Measurements from ENCODE around the gene THEM5. TPM values are rescaled to one million over a fixed set of nuclear protein-coding genes. Genes with fewer than 3 reads are reported as not detected.
"Not testable (repeated sequence)": the region's sequence is repeated elsewhere in the genome, so short reads cannot be mapped to it uniquely, and the experiment has no call there.

The THEM5 gene
- polyA plus RNA-seq, 1 donor (not counting 4 experiments of a cell fraction or from before 2014, with no cell fraction given), result 0.18 TPM

DNA sequence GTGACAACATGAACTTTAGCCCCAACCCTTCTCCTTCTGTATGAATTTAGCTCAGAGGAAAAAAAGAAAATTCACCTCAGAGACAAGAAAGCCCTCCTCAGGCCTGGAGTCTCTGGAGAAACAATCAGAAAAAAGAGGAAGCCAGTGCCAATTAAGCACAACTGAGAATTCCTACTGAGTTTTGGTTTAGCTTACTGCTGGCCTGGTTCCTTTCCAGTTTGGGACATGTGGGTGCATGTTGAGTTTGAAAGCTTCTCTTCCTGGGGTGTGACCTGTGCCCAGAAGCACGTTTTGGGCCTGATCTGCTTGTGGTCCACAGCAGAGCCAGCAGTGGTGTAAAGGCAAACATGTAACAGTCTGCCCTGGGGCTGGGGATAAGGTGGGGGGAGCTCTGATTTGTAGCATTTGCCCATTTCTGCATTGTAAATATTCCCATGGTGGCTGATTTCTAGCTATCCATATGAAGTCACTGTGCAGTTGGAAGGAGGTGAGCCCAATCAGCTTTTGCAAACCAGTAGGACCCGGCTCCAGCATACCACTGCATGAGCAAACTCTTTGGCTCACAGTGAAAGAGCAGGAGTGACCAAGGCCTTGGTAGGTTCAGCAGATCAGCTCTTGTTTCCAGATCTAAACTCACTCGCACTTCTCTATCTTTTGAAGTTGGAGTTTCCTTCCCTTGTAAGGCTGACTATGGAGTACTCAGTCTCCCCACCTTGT lies 4.7 kb upstream of the THEM5 start:
- H3K4me1 ChIP-seq (ENCODE audit: control insufficient read depth, extremely low read depth, insufficient read depth, low read length), result peaks cover 33% of the 10 kb centered on the region
- H3K27ac ChIP-seq (ENCODE audit: control insufficient read depth, insufficient read depth, low read length), result peak overlapping the region; percentile 17
- H3K36me3 ChIP-seq (ENCODE audit: control insufficient read depth in 2 of 2, extremely low read depth in 1 of 2, insufficient read depth in 2 of 2, low read length in 2 of 2), result no peaks in the 10 kb centered on the region
- H4K20me1 ChIP-seq (ENCODE audit: control insufficient read depth, extremely low read depth, insufficient read depth, low read length), result no peaks in the 10 kb centered on the region
- DNase-seq (ENCODE audit: low read depth, low spot score) (no peak), FAIRE-seq (peak; percentile 90)
- no peaks in the 10 kb centered on the region for H3K79me2 ChIP-seq (ENCODE audit: control insufficient read depth, insufficient read depth, low read length)
- dilution Hi-C loops (cut with MboI; ENCODE audit: extremely low pct_ligation_motif_present, low sequenced_read_pairs), result no loop called here
- H3K4me2 ChIP-seq (ENCODE audit: control insufficient read depth, extremely low read depth, insufficient read depth, low read depth, low read length), result peak overlapping the region; percentile 15
- H3K27me3 ChIP-seq (ENCODE audit: control insufficient read depth, extremely low read depth, insufficient read depth, low read length), result no peaks in the 10 kb centered on the region
- peak overlapping the region; percentile 20 for H2AFZ ChIP-seq (ENCODE audit: control insufficient read depth, low read length)
- no peaks in the 10 kb centered on the region for H3K9me3 ChIP-seq (ENCODE audit: control insufficient read depth, low read depth, low read length)
- H3K9me1 ChIP-seq (ENCODE audit: control insufficient read depth, extremely low read depth, insufficient read depth, low read length), result no peaks in the 10 kb centered on the region
- no peak overlapping the region for H3K4me3 ChIP-seq (ENCODE audit: control insufficient read depth in 2 of 3, extremely low read depth in 1 of 3, insufficient read depth in 2 of 3, low read depth in 1 of 3, low read length in 3 of 3)
- H3K9ac ChIP-seq (ENCODE audit: control insufficient read depth, extremely low read depth, insufficient read depth, low read length), result no peak overlapping the region
- TF ChIP-seq, protein P1, sequence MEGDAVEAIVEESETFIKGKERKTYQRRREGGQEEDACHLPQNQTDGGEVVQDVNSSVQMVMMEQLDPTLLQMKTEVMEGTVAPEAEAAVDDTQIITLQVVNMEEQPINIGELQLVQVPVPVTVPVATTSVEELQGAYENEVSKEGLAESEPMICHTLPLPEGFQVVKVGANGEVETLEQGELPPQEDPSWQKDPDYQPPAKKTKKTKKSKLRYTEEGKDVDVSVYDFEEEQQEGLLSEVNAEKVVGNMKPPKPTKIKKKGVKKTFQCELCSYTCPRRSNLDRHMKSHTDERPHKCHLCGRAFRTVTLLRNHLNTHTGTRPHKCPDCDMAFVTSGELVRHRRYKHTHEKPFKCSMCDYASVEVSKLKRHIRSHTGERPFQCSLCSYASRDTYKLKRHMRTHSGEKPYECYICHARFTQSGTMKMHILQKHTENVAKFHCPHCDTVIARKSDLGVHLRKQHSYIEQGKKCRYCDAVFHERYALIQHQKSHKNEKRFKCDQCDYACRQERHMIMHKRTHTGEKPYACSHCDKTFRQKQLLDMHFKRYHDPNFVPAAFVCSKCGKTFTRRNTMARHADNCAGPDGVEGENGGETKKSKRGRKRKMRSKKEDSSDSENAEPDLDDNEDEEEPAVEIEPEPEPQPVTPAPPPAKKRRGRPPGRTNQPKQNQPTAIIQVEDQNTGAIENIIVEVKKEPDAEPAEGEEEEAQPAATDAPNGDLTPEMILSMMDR (optimal IDR thresholded peaks at IDR 0.05 in 1 of 3, IDR thresholded peaks at IDR 0.05 in 1 of 3, conservative IDR thresholded peaks at IDR 0.05 in 1 of 3; ENCODE audit: extremely low read depth in 1 of 3, insufficient read depth in 2 of 3, low read length in 3 of 3), result no peak
- TF ChIP-seq EZH2 (IDR thresholded peaks at IDR 0.05; ENCODE audit: low read length), result no peak

DNA sequence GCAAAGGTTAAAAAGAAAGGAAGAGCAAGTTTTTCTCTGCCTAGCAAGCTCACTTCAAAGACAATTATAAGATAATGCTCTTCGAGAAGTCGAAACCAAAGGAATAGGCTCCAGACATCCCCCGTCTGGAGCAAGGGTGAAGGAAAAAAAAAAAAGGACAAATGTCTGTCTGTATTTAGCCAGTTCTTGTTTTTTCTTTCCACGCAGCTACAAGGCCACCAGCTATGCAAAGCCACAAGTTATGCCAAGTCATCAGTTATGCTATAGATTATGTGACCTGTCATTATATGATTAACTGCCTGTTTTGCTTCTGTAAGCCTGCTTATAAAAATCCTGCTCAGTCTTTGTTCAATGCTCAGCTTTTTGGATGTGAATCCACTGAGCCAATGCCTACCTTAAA lies 2.4 kb upstream of the THEM5 start:
- TF ChIP-seq EZH2 (IDR thresholded peaks at IDR 0.05; ENCODE audit: low read length), result no peak
- TF ChIP-seq, protein P1 (optimal IDR thresholded peaks at IDR 0.05 in 1 of 3, IDR thresholded peaks at IDR 0.05 in 1 of 3, conservative IDR thresholded peaks at IDR 0.05 in 1 of 3; ENCODE audit: extremely low read depth in 1 of 3, insufficient read depth in 2 of 3, low read length in 3 of 3), result no peak
- H3K36me3 ChIP-seq (ENCODE audit: control insufficient read depth in 2 of 2, extremely low read depth in 1 of 2, insufficient read depth in 2 of 2, low read length in 2 of 2), result no peaks in the 10 kb centered on the region
- H3K27me3 ChIP-seq (ENCODE audit: control insufficient read depth, extremely low read depth, insufficient read depth, low read length), result peaks cover 3% of the 10 kb centered on the region
- FAIRE-seq, result no peak
- no peaks in the 10 kb centered on the region for H3K9me1 ChIP-seq (ENCODE audit: control insufficient read depth, extremely low read depth, insufficient read depth, low read length)
- no peak overlapping the region for H3K9ac ChIP-seq (ENCODE audit: control insufficient read depth, extremely low read depth, insufficient read depth, low read length)
- no peaks in the 10 kb centered on the region for H4K20me1 ChIP-seq (ENCODE audit: control insufficient read depth, extremely low read depth, insufficient read depth, low read length)
- no peak for DNase-seq (ENCODE audit: low read depth, low spot score)
- H3K4me2 ChIP-seq (ENCODE audit: control insufficient read depth, extremely low read depth, insufficient read depth, low read depth, low read length), result no peak overlapping the region
- H3K4me1 ChIP-seq (ENCODE audit: control insufficient read depth, extremely low read depth, insufficient read depth, low read length), result peaks cover 33% of the 10 kb centered on the region
- dilution Hi-C loops (cut with MboI; ENCODE audit: extremely low pct_ligation_motif_present, low sequenced_read_pairs), result no loop called here
- no peak overlapping the region for H3K4me3 ChIP-seq (ENCODE audit: control insufficient read depth in 2 of 3, extremely low read depth in 1 of 3, insufficient read depth in 2 of 3, low read depth in 1 of 3, low read length in 3 of 3)
- no peaks in the 10 kb centered on the region for H3K79me2 ChIP-seq (ENCODE audit: control insufficient read depth, insufficient read depth, low read length)
- H2AFZ ChIP-seq (ENCODE audit: control insufficient read depth, low read length), result peak overlapping the region; percentile 5
- no peaks in the 10 kb centered on the region for H3K9me3 ChIP-seq (ENCODE audit: control insufficient read depth, low read depth, low read length)
- H3K27ac ChIP-seq (ENCODE audit: control insufficient read depth, insufficient read depth, low read length), result no peak overlapping the region

DNA sequence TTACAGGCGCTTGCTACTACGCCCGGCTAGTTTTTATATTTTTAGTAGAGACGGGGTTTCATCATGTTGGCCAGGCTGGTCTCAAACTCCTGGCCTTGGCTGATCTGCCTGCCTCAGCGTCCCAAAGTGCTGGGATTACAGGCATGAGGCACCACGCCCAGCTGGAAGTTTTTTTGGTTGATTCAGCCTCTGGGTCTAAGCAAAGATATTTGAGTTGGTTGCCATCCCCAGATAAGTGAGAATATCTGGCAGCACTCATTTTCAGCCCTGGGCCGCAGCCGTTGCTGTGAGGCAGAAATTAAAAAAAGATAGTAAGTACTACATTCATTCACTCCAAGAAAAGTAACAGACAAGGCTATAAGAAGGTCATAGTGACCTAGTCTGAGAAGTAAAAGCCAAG lies 2.0 kb upstream of the THEM5 start:
- H3K27me3 ChIP-seq (ENCODE audit: control insufficient read depth, extremely low read depth, insufficient read depth, low read length); H3K4me3 ChIP-seq (ENCODE audit: control insufficient read depth in 2 of 3, extremely low read depth in 1 of 3, insufficient read depth in 2 of 3, low read depth in 1 of 3, low read length in 3 of 3); H4K20me1 ChIP-seq (ENCODE audit: control insufficient read depth, extremely low read depth, insufficient read depth, low read length); dilution Hi-C loops (cut with MboI; ENCODE audit: extremely low pct_ligation_motif_present, low sequenced_read_pairs); DNase-seq (ENCODE audit: low read depth, low spot score); H3K4me2 ChIP-seq (ENCODE audit: control insufficient read depth, extremely low read depth, insufficient read depth, low read depth, low read length); H3K9me1 ChIP-seq (ENCODE audit: control insufficient read depth, extremely low read depth, insufficient read depth, low read length); H3K79me2 ChIP-seq (ENCODE audit: control insufficient read depth, insufficient read depth, low read length); H3K27ac ChIP-seq (ENCODE audit: control insufficient read depth, insufficient read depth, low read length); H3K9ac ChIP-seq (ENCODE audit: control insufficient read depth, extremely low read depth, insufficient read depth, low read length); H3K36me3 ChIP-seq (ENCODE audit: control insufficient read depth in 2 of 2, extremely low read depth in 1 of 2, insufficient read depth in 2 of 2, low read length in 2 of 2); FAIRE-seq; H3K9me3 ChIP-seq (ENCODE audit: control insufficient read depth, low read depth, low read length): not testable (repeated sequence)
- Histone ChIP-seq H3K4me1 (ENCODE audit: control insufficient read depth, extremely low read depth, insufficient read depth, low read length) (peaks cover 30% of the 10 kb centered on the region), H2AFZ (ENCODE audit: control insufficient read depth, low read length) (peak overlapping the region; percentile 5)
